Measurements from ENCODE around the gene CNNM4.
"Not testable (repeated sequence)": the region's sequence is repeated elsewhere in the genome, so short reads cannot be mapped to it uniquely, and the experiment has no call there.

The CNNM4 gene

DNA sequence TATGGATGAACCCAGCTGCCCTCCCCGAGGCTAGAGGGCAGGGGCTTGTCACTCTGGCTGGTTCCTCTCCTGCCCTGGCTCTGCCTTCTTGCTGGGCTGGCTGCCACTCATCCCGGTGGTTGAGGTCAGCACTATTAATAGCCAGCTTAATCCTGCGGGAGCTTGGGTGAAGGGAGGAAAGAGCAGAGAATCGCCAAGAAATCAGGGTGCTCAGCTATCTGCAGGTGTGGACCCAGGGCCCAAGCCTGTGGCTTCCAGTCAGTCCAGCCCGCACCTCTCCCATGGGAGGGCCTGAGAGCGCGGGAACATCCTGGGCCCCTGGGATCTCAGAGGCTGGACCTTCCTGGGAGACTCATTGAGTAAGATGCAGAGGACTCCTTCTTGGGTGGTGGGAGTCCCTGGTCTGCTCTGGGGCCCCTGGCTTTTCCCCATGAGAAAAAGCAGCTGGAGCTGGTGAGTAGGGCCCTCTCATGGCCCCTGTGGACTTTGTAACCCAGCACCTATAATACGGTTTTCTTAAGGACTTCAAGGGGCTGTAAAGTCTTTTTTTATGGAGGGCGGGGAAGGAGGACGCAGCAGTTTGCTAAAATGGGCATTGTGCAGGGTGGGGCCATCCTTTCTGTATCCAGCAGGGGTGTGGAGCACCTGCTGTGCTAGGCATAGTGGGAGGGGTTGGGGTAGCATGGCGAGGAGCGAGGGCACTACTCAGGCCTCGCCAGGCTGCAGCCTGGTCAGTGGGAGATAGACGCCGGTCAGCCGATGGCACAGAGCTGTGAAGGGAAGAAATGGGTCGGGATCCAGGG, 27.9 kb downstream of the CNNM4 start:
- DNase-seq (ENCODE audit: low read depth) = peak; percentile 35
- TF ChIP-seq, protein P1, sequence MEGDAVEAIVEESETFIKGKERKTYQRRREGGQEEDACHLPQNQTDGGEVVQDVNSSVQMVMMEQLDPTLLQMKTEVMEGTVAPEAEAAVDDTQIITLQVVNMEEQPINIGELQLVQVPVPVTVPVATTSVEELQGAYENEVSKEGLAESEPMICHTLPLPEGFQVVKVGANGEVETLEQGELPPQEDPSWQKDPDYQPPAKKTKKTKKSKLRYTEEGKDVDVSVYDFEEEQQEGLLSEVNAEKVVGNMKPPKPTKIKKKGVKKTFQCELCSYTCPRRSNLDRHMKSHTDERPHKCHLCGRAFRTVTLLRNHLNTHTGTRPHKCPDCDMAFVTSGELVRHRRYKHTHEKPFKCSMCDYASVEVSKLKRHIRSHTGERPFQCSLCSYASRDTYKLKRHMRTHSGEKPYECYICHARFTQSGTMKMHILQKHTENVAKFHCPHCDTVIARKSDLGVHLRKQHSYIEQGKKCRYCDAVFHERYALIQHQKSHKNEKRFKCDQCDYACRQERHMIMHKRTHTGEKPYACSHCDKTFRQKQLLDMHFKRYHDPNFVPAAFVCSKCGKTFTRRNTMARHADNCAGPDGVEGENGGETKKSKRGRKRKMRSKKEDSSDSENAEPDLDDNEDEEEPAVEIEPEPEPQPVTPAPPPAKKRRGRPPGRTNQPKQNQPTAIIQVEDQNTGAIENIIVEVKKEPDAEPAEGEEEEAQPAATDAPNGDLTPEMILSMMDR (IDR thresholded peaks at IDR 0.05; ENCODE audit: control insufficient read depth, extremely low read depth, insufficient read depth) = no peak
- H3K4me3 ChIP-seq (ENCODE audit: low read depth, low read length) = no peak overlapping the region

DNA sequence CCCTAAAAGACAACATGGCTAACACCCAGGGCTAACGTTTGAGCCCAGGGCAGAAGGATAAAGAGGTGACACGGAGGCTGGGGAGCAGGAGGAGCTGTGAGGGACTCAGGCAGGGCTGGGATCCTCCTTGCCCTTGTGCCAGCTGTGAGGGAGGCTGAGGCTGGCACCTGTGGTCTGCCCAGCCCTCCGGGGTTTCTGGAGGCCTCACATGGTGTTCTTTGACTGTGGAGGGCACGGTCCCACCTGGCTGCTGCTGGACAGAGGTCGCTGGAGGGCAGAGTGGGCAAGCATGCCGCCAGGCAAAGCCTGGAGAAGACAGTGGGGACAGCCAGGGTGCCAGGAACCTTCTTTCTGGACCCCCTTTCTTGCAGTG, 28.5 kb downstream of the CNNM4 start:
- no peak for DNase-seq (ENCODE audit: low read depth)
- TF ChIP-seq, protein P1 (IDR thresholded peaks at IDR 0.05; ENCODE audit: control insufficient read depth, extremely low read depth, insufficient read depth) = no peak
- no peak overlapping the region for H3K4me3 ChIP-seq (ENCODE audit: low read depth, low read length)

DNA sequence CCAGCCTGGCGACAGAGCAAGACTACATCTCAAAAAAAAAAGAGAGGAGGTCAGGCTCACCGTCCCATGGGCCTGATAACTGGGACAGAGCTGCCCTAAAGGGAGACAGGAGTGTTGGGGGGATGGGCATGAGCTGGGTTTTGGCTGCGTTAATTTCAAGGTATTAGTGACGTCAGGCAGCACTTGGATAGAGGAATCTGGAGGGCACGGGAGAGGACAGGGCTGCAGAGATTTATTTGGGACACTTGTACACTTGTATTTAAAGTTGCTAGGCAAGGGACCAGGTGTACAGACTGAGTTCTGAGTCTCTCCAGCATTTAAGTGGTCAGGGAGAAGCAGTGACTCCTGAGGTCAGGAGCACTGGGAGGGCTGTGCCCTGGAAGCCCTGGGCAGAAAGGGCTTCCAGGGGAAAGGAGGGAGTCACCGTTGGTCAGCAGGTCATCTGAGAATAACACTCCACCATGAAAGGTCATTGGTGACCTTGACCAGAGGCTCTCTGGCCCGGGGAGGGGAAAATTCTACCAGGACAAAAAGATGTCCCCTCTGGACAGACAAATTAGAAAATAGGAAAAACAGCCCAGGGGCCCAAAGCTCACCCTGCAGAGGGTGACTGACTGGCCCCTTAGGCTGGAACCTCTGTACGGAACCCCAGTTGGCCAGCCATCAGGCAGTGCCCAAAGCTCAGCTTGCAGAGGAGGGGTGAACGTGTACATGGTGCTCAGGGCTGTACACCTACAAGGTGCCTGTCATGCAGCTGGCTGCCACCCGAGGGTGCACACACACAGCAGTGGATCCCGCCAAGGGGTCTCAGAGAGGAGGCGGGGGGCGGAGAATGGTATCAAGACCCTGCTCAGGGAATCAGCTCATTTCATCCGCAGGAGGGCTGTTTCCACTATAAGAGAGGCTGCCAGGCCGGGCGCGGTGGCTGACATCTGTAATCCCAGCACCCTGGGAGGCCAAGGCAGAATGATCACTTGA, 32.4 kb downstream of the CNNM4 start:
- no peak for DNase-seq (ENCODE audit: low read depth)
- TF ChIP-seq, protein P1 (IDR thresholded peaks at IDR 0.05; ENCODE audit: control insufficient read depth, extremely low read depth, insufficient read depth) = no peak
- H3K4me3 ChIP-seq (ENCODE audit: low read depth, low read length) = no peak overlapping the region

DNA sequence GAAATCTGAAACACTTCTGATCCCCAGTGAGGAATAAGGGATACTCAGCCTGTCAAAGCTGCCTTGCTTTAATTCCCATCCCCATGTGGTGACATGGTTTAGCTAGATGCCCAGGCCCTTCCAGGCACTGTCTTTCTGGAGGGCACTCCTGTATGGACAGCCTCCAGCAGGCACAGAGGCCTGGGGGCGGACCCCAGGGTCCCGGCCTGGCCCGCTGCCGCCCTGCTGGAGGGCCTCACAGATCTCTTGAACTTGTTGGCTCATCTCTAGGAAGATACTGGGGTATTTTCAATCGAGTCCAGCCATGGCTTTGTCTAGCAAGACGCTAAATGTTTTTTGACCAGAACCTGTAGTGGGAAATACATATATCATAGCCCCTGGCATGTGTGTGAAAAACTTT, 34.4 kb downstream of the CNNM4 start:
- no peak for DNase-seq (ENCODE audit: low read depth)
- TF ChIP-seq, protein P1 (IDR thresholded peaks at IDR 0.05; ENCODE audit: control insufficient read depth, extremely low read depth, insufficient read depth) = no peak
- H3K4me3 ChIP-seq (ENCODE audit: low read depth, low read length) = no peak overlapping the region

DNA sequence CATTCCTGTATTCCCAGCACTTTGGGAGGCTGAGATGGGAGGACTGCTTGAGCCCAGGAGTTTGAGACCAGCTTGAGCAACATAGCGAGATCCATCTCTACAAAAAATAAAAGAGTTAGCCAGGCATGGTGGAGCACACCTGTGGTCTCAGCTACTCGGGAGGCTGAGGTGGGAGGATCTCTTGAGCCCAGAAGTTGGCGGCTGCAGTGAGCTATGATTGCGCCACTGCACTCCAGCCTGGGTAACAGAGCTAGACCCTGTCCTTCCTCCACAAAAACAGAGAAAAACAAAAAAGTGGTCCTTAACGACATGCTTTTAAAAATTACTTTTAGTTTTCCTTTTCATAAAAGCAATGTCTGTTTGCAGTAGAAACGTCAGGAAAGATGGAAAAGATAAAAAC, 35.8 kb downstream of the CNNM4 start:
- H3K4me3 ChIP-seq (ENCODE audit: low read depth, low read length); DNase-seq (ENCODE audit: low read depth): not testable (repeated sequence)

DNA sequence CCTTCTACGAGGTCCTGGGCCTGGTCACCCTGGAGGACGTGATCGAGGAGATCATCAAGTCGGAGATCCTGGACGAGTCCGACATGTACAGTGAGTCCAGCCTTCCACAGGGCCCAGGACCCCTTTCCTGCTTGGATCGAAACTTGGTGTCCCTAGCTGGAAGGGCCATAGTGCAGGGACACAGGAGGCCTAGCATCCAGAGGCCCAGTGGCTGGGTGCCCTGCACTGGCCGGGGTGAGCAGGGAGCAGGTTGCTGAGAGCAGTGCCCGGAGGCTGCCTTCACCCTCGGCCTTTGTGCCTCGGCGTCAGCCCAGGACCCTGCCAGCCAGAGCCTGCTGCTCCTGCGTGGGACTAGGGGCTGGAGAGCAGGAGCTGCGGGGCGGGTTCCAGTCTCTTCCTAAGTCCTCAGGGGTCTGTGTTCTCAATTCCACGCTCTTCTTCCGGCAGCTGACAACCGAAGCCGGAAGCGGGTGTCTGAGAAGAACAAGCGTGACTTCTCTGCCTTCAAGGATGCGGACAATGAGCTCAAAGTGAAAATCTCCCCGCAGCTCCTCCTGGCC, 36.4 kb downstream of the CNNM4 start:
- no peak for DNase-seq (ENCODE audit: low read depth)
- H3K4me3 ChIP-seq (ENCODE audit: low read depth, low read length) = no peak overlapping the region
- TF ChIP-seq, protein P1 (IDR thresholded peaks at IDR 0.05; ENCODE audit: control insufficient read depth, extremely low read depth, insufficient read depth) = no peak
